GM23338 (cell line): Measurements from ENCODE around the gene CDKL1.

Experiments used
- CREB1 ChIP-seq: fragments of 250-450 bp; sonication (Bioruptor Pico); IDR thresholded peaks from 2 replicates; pipeline ENCODE4 v1.5.0; 2020; ENCODE audit warnings: low read depth, mild to moderate bottlenecking, moderate library complexity
- EZH2 ChIP-seq: fragments of 200-600 bp; sonication (generic); IDR thresholded peaks from one replicate; pipeline ENCODE4 v1.8.0; 2017; ENCODE audit warnings: antibody characterized with exemption, mild to moderate bottlenecking, low read depth; ENCODE audit not compliant: unreplicated experiment
- EZH2phosphoT487 ChIP-seq: fragments of 200-600 bp; sonication (generic); IDR thresholded peaks from one replicate; pipeline ENCODE4 v1.8.1; 2018; ENCODE audit warnings: antibody characterized with exemption; ENCODE audit not compliant: unreplicated experiment
- NANOG ChIP-seq: IDR thresholded peaks from 2 replicates; pipeline ENCODE4 v1.6.1; 2016; ENCODE audit warnings: antibody characterized with exemption, borderline replicate concordance
- POLR2AphosphoS5 ChIP-seq: IDR thresholded peaks from 2 replicates; pipeline ENCODE4 v1.6.1; 2016; ENCODE audit warnings: antibody characterized with exemption, low read depth
- ZNF114 ChIP-seq: fragments of 250-450 bp; sonication (Bioruptor Pico); IDR thresholded peaks from 2 replicates; pipeline ENCODE4 v1.5.0; 2020; ENCODE audit warnings: mild to moderate bottlenecking, moderate library complexity
- ZNF331 ChIP-seq: fragments of 250-450 bp; sonication (Bioruptor Pico); IDR thresholded peaks from 2 replicates; pipeline ENCODE4 v1.5.0; 2020; ENCODE audit warnings: low read depth, mild to moderate bottlenecking, moderate library complexity
- TF ChIP-seq, protein P1 (sequence below), 2 experiments: fragments of 200-600 bp in 1 of 2; sonication (generic) in 1 of 2; conservative IDR thresholded peaks; 2 replicates each; pipeline versions ENCODE4 v1.5.1 to v1.6.1; 2016 to 2017; ENCODE audit warnings: antibody characterized with exemption in 2 of 2, low read depth in 2 of 2, mild to moderate bottlenecking in 2 of 2, moderate library complexity in 1 of 2
- TF ChIP-seq, protein P2 (sequence below): IDR thresholded peaks from 2 replicates; pipeline ENCODE4 v1.6.1; 2016; ENCODE audit warnings: antibody characterized with exemption
- TF ChIP-seq, protein P3 (sequence below): IDR thresholded peaks from one replicate; pipeline ENCODE4 v1.6.1; 2018; ENCODE audit warnings: antibody characterized with exemption; ENCODE audit not compliant: unreplicated experiment

DNA sequence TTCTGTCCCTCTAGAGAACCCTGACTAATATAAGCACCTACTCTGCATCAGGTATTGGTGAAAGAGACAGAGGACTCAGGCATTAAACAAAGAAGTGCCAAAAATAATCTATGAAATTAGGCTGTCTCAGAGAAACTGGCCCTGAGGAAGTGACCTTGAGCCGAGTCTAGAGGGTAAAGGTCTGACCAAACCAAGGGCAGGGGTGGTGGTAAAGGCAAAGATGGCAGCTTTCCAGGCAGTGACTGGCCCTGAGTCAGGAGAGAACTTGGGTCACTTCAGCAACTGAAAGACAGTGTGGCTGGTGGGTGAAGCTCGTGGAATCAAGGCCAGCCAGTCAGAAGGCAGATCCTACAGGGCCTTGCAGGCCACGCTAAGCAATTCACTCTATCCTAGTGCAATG lies 30.6 kb downstream of the CDKL1 start:
- TF ChIP-seq ZNF114 (no peak), EZH2 (no peak), NANOG (no peak), EZH2phosphoT487 (no peak), CREB1 (CRISPR knock-in tag) (no peak), ZNF331 (CRISPR knock-in tag) (no peak), POLR2AphosphoS5 (no peak)
- TF ChIP-seq, protein P1, sequence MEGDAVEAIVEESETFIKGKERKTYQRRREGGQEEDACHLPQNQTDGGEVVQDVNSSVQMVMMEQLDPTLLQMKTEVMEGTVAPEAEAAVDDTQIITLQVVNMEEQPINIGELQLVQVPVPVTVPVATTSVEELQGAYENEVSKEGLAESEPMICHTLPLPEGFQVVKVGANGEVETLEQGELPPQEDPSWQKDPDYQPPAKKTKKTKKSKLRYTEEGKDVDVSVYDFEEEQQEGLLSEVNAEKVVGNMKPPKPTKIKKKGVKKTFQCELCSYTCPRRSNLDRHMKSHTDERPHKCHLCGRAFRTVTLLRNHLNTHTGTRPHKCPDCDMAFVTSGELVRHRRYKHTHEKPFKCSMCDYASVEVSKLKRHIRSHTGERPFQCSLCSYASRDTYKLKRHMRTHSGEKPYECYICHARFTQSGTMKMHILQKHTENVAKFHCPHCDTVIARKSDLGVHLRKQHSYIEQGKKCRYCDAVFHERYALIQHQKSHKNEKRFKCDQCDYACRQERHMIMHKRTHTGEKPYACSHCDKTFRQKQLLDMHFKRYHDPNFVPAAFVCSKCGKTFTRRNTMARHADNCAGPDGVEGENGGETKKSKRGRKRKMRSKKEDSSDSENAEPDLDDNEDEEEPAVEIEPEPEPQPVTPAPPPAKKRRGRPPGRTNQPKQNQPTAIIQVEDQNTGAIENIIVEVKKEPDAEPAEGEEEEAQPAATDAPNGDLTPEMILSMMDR (conservative IDR thresholded peaks at IDR 0.05; ENCODE audit: low read depth in 2 of 2), result no peak
- TF ChIP-seq, protein P2, sequence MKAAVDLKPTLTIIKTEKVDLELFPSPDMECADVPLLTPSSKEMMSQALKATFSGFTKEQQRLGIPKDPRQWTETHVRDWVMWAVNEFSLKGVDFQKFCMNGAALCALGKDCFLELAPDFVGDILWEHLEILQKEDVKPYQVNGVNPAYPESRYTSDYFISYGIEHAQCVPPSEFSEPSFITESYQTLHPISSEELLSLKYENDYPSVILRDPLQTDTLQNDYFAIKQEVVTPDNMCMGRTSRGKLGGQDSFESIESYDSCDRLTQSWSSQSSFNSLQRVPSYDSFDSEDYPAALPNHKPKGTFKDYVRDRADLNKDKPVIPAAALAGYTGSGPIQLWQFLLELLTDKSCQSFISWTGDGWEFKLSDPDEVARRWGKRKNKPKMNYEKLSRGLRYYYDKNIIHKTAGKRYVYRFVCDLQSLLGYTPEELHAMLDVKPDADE, result no peak
- TF ChIP-seq, protein P3, sequence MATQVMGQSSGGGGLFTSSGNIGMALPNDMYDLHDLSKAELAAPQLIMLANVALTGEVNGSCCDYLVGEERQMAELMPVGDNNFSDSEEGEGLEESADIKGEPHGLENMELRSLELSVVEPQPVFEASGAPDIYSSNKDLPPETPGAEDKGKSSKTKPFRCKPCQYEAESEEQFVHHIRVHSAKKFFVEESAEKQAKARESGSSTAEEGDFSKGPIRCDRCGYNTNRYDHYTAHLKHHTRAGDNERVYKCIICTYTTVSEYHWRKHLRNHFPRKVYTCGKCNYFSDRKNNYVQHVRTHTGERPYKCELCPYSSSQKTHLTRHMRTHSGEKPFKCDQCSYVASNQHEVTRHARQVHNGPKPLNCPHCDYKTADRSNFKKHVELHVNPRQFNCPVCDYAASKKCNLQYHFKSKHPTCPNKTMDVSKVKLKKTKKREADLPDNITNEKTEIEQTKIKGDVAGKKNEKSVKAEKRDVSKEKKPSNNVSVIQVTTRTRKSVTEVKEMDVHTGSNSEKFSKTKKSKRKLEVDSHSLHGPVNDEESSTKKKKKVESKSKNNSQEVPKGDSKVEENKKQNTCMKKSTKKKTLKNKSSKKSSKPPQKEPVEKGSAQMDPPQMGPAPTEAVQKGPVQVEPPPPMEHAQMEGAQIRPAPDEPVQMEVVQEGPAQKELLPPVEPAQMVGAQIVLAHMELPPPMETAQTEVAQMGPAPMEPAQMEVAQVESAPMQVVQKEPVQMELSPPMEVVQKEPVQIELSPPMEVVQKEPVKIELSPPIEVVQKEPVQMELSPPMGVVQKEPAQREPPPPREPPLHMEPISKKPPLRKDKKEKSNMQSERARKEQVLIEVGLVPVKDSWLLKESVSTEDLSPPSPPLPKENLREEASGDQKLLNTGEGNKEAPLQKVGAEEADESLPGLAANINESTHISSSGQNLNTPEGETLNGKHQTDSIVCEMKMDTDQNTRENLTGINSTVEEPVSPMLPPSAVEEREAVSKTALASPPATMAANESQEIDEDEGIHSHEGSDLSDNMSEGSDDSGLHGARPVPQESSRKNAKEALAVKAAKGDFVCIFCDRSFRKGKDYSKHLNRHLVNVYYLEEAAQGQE, result no peak
